Suprapubic skin (tissue), 4 donors: ENCODE data around the gene ADAMTS2. TPM values are rescaled to one million over a fixed set of nuclear protein-coding genes. Genes with fewer than 3 reads are reported as not detected.

ENCODE experiments used
- DNase-seq, 2 donors: peaks; one replicate each; pipeline ENCODE4 v3.0.0-alpha.2; 2019; ENCODE audit warnings: low spot score in 2 of 2
- H3K27ac ChIP-seq: fragments of 200-600 bp; sonication (generic); one replicate; pipeline ENCODE4 v1.5.1; 2019
- H3K27me3 ChIP-seq: fragments of 200-600 bp; sonication (generic); one replicate; pipeline ENCODE4 v1.5.1; 2019
- H3K36me3 ChIP-seq: fragments of 200-600 bp; sonication (generic); one replicate; pipeline ENCODE4 v1.5.1; 2019
- H3K4me1 ChIP-seq: fragments of 200-600 bp; sonication (generic); one replicate; pipeline ENCODE4 v1.5.1; 2019
- H3K4me3 ChIP-seq: fragments of 200-600 bp; sonication (generic); one replicate; pipeline ENCODE4 v1.5.1; 2019; ENCODE audit warnings: mild to moderate bottlenecking
- H3K9me3 ChIP-seq: fragments of 200-600 bp; sonication (generic); one replicate; pipeline ENCODE4 v1.5.1; 2019
- EP300 ChIP-seq: sonication (generic); formaldehyde crosslinking; IDR thresholded peaks from one replicate; pipeline ENCODE4 v1.6.1; 2017; ENCODE audit warnings: antibody characterized with exemption
- POLR2A ChIP-seq, 2 donors: fragments of 450-650 bp; IDR thresholded peaks; one replicate each; pipeline ENCODE4 v1.6.1; 2017; ENCODE audit warnings: antibody characterized with exemption in 2 of 2, mild to moderate bottlenecking in 2 of 2, moderate library complexity in 2 of 2
- POLR2AphosphoS5 ChIP-seq, 3 donors: sonication (generic); formaldehyde crosslinking; IDR thresholded peaks; one replicate each; pipeline ENCODE4 v1.6.1; 2017; ENCODE audit warnings: antibody characterized with exemption in 3 of 3
- WGBS: methylation state at CpG from one replicate; pipeline ENCODE4 v1.1.5; 2018; 5-methylcytosine and 5-hydroxymethylcytosine counted together
- total RNA-seq, 4 donors: library from RNA; depleted of rRNA; stranded (reverse); fragments of >200 nt; gene quantifications; one replicate each; pipeline ENCODE4 v1.1.0, GENCODE V29; 2016
- TF ChIP-seq, protein P1 (sequence below), 2 donors: fragments of 200-600 bp in 1 of 2; fragments of 450-650 bp in 1 of 2; sonication (generic) in 1 of 2; IDR thresholded peaks; one replicate each; pipeline ENCODE4 v1.5.1; 2016 to 2019; ENCODE audit warnings: antibody characterized with exemption in 2 of 2, mild to moderate bottlenecking in 1 of 2, moderate library complexity in 1 of 2

ADAMTS2 gene
- total RNA-seq, 4 donors from 2014 or later: 3.1 to 5.5 (median 4.3) TPM

- no peaks in the 10 kb centered on the region for H3K9me3 ChIP-seq
- H3K4me3 ChIP-seq: no peak overlapping the region
- 65% methylated on average over 6 of the region's 10 CpGs for WGBS
- H3K27ac ChIP-seq: no peak overlapping the region
- peaks cover 14% of the 10 kb centered on the region for H3K27me3 ChIP-seq
- H3K36me3 ChIP-seq: peaks cover 4% of the 10 kb centered on the region
- TF ChIP-seq EP300 (no peak), POLR2AphosphoS5 (IDR thresholded peaks at IDR 0.05) (no peak), POLR2A (IDR thresholded peaks at IDR 0.05) (no peak)
- H3K4me1 ChIP-seq: no peaks in the 10 kb centered on the region
- DNase-seq: no peak
Measured at GRCh38 chr5:179177711-179178575, 167.3 kb downstream of the ADAMTS2 start.

- peaks cover 4% of the 10 kb centered on the region for H3K36me3 ChIP-seq
- no peak overlapping the region for H3K4me3 ChIP-seq
- H3K4me1 ChIP-seq: no peaks in the 10 kb centered on the region
- H3K27me3 ChIP-seq: peaks cover 5% of the 10 kb centered on the region
- no peak for DNase-seq
- no peak overlapping the region for H3K27ac ChIP-seq
- no peak for TF ChIP-seq EP300
- TF ChIP-seq POLR2A (IDR thresholded peaks at IDR 0.05): no peak
- TF ChIP-seq POLR2AphosphoS5 (IDR thresholded peaks at IDR 0.05): no peak
- TF ChIP-seq, protein P1, sequence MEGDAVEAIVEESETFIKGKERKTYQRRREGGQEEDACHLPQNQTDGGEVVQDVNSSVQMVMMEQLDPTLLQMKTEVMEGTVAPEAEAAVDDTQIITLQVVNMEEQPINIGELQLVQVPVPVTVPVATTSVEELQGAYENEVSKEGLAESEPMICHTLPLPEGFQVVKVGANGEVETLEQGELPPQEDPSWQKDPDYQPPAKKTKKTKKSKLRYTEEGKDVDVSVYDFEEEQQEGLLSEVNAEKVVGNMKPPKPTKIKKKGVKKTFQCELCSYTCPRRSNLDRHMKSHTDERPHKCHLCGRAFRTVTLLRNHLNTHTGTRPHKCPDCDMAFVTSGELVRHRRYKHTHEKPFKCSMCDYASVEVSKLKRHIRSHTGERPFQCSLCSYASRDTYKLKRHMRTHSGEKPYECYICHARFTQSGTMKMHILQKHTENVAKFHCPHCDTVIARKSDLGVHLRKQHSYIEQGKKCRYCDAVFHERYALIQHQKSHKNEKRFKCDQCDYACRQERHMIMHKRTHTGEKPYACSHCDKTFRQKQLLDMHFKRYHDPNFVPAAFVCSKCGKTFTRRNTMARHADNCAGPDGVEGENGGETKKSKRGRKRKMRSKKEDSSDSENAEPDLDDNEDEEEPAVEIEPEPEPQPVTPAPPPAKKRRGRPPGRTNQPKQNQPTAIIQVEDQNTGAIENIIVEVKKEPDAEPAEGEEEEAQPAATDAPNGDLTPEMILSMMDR (IDR thresholded peaks at IDR 0.05): no peak
- 75% methylated on average over 13 of the region's 13 CpGs for WGBS
- H3K9me3 ChIP-seq: no peaks in the 10 kb centered on the region
Measured at GRCh38 chr5:179176571-179177230, 168.6 kb downstream of the ADAMTS2 start.

DNA sequence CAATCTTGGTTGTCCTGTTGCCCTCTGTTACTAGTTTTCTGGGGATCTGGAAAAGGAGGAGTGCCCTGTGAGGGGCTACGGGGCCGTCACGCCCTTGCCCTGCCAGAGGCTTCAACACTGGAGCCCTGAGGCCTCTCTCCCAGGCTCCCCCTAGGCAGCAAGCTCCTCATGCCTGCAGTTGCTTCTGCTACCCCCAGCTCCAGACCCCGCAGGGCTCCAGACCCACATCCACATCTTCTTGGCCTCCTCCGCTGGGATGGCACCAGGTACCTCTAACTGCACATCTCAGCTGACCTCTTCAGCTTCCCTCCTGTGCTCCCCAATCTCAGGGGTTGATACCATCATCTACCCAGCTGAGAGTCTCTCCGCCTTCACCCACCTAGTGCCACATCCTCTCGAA is 169.1 kb downstream of the ADAMTS2 start:
- no peaks in the 10 kb centered on the region for H3K4me1 ChIP-seq
- 79% methylated on average over 7 of the region's 7 CpGs for WGBS

GRCh38 chr5:179171816-179172745 is 173.2 kb downstream of the ADAMTS2 start:
- DNase-seq: no peak
- peaks cover 7% of the 10 kb centered on the region for H3K4me1 ChIP-seq
- TF ChIP-seq POLR2AphosphoS5 (IDR thresholded peaks at IDR 0.05) (no peak), POLR2A (IDR thresholded peaks at IDR 0.05) (no peak), EP300 (no peak)
- TF ChIP-seq, protein P1 (IDR thresholded peaks at IDR 0.05): no peak

More for the DNA sequence above, 169.1 kb downstream of the ADAMTS2 start:
- Histone ChIP-seq H3K27ac (no peak overlapping the region), H3K36me3 (peaks cover 4% of the 10 kb centered on the region), H3K4me3 (no peak overlapping the region), H3K9me3 (no peaks in the 10 kb centered on the region), H3K27me3 (peaks cover 5% of the 10 kb centered on the region)
- no peak for TF ChIP-seq POLR2A (IDR thresholded peaks at IDR 0.05)
- no peak for TF ChIP-seq EP300
- no peak for TF ChIP-seq POLR2AphosphoS5 (IDR thresholded peaks at IDR 0.05)
- TF ChIP-seq, protein P1 (IDR thresholded peaks at IDR 0.05): no peak
- DNase-seq: no peak

DNA sequence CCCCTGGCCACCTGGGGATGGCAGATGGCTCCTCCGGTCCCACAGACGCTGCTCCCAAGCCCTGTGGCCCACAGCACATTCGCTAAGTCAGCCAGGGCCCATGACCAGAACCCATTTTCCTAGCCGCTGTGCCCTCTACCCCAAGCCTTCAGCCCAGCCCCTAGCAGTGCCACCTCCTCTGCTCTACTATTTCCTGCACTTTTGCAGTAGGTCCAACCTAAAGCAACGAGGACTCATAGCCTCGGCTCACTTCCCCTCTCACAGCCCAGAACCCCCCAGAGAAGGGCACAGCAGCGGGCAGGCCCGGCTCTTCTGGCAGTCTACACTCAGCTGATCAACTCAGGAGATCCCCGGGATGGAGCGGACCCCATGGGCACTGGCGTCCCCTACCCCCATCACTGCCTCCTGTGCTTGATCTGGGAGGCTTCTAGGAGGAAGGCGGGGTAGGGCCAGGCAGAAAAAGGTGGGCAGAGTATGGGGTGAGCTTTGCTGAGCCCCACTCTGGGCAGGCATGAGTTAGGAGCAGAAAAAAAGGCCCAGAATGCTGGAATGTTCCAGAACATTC is 173.9 kb downstream of the ADAMTS2 start:
- Histone ChIP-seq H3K9me3 (no peaks in the 10 kb centered on the region), H3K4me1 (peaks cover 9% of the 10 kb centered on the region), H3K27ac (no peak overlapping the region), H3K36me3 (no peaks in the 10 kb centered on the region), H3K4me3 (no peak overlapping the region), H3K27me3 (no peaks in the 10 kb centered on the region)
- WGBS: 89% methylated on average over 12 of the region's 12 CpGs
- no peak for TF ChIP-seq POLR2A (IDR thresholded peaks at IDR 0.05)
- TF ChIP-seq EP300: no peak
- TF ChIP-seq, protein P1 (IDR thresholded peaks at IDR 0.05): no peak
- no peak for TF ChIP-seq POLR2AphosphoS5 (IDR thresholded peaks at IDR 0.05)
- DNase-seq: no peak

More at GRCh38 chr5:179171816-179172745, 173.2 kb downstream of the ADAMTS2 start:
- no peak overlapping the region for H3K4me3 ChIP-seq
- H3K27me3 ChIP-seq: no peaks in the 10 kb centered on the region
- no peaks in the 10 kb centered on the region for H3K9me3 ChIP-seq
- H3K27ac ChIP-seq: no peak overlapping the region
- no peaks in the 10 kb centered on the region for H3K36me3 ChIP-seq
- WGBS: 87% methylated on average over 18 of the region's 20 CpGs
